ENCODE data around the gene RASSF8. TPM values are rescaled to one million over a fixed set of nuclear protein-coding genes. Genes with fewer than 3 reads are reported as not detected.
A peak's percentile ranks its signal among the peaks of the same experiment; 100 is the strongest.

RASSF8 gene
- total and polyA plus RNA-seq, 9 of the 15 experiments (the other 6 are each of a cell fraction or from before 2014, with no cell fraction given) = 0.01 to 0.36 (median 0.12) TPM; not detected in 1

DNA sequence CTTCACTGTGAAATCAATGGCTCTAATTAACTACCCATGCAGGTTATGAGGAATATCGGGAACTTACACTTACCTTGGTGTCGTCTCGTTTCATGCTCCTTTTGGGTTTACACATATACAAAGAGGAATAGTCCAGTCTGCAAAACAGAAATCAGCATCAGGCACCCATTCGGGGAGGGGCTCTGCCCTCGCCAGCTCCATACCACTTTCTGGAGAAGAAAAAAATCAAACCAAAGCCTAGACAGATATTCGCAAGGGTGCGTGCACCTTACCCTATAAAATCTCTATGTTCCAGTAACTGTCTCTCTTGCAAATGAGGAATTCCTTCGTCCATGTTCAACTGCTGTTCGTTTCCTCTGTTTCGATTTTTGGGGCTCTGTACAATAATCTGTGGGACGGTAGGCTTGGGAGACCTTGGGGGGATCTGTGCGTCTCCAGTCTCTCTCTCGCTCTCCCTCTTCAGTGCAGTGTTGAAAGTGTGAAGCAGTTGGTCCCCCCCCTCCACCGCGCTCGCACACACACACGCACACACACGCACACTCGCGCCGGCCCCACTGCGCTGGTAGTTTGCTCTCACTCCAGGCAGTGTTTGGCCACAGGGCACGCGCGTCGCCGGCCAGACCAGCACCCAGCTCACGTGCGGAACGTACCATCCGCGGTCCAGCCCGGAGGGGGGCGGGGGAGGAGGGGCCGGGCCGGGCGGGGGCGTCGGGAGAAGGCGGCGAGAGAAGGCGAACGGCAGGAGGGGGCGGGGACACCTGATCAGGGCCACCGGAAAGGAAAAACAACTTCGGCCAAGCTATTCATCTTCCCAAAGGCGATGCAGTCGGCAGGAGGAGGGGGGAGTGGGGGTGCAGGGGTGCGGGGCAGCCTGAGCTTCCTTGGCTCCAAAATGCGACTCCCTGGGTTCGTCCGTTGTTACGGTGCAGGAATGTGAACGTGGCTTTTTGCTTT is 166.2 kb downstream of the RASSF8 start, which contains the start of gene BHLHE41:
TSS of gene BHLHE41 (minus strand) at position 592 of the 954 bp plus-strand sequence. CDS start at position 334, 258 bp downstream.
- no peaks in the 10 kb centered on the region for H3K79me2 ChIP-seq (ENCODE audit: control insufficient read depth, insufficient read depth, low read length)
- no peak for ATAC-seq
- intact Hi-C loops (cut with micrococcal nuclease) = no loop called here
- in situ Hi-C loops (cut with MboI) = no loop called here
- H3K9me1 ChIP-seq (ENCODE audit: control insufficient read depth, insufficient read depth, low read length) = no peaks in the 10 kb centered on the region
- WGBS (ENCODE audit: insufficient coverage, low coverage, missing lambda C conversion rate) = 7% methylated on average over 18 of the region's 54 CpGs
- no peaks in the 10 kb centered on the region for H3K9me3 ChIP-seq (replicated peaks; ENCODE audit: control insufficient read depth, insufficient read depth, low read depth, low read length)
- FAIRE-seq = no peak
- no peak within 1 kb of the TSS for H2AFZ ChIP-seq (ENCODE audit: low read depth, low read length)
- ChIA-PET POLR2A (interaction anchor here (2.1 kb wide), 1 partner anchor 11 kb away, joined by 6 read pairs; no protein-coding TSS in a partner anchor), CTCF (ENCODE audit: low intra/inter-chr PET ratio) (no interaction called here)
- H3K4me3 ChIP-seq = no peak within 1 kb of the TSS; the same call in 1 of the 2 replicates
- no peaks in the 10 kb centered on the region for H3K36me3 ChIP-seq (ENCODE audit: control insufficient read depth, insufficient read depth, low read length)
- no peak within 1 kb of the TSS for H3K4me2 ChIP-seq (ENCODE audit: insufficient read depth, low read length)
- H3K27me3 ChIP-seq (ENCODE audit: control insufficient read depth in 2 of 2, insufficient read depth in 2 of 2, low read length in 2 of 2) = peaks cover 46 to 52% of the 10 kb centered on the region in 2 experiments
- no peaks in the 10 kb centered on the region; the same call in 1 of the 2 replicates for H4K20me1 ChIP-seq (replicated peaks; ENCODE audit: control insufficient read depth, insufficient read depth, low read length)
- peaks cover 0 to 25% of the 10 kb centered on the region in 2 experiments; a peak in 4 of 5 replicates for H3K4me1 ChIP-seq (replicated peaks in 1 of 2; ENCODE audit: control insufficient read depth in 2 of 2, insufficient read depth in 2 of 2, low read length in 2 of 2)
- TF ChIP-seq, protein P1, sequence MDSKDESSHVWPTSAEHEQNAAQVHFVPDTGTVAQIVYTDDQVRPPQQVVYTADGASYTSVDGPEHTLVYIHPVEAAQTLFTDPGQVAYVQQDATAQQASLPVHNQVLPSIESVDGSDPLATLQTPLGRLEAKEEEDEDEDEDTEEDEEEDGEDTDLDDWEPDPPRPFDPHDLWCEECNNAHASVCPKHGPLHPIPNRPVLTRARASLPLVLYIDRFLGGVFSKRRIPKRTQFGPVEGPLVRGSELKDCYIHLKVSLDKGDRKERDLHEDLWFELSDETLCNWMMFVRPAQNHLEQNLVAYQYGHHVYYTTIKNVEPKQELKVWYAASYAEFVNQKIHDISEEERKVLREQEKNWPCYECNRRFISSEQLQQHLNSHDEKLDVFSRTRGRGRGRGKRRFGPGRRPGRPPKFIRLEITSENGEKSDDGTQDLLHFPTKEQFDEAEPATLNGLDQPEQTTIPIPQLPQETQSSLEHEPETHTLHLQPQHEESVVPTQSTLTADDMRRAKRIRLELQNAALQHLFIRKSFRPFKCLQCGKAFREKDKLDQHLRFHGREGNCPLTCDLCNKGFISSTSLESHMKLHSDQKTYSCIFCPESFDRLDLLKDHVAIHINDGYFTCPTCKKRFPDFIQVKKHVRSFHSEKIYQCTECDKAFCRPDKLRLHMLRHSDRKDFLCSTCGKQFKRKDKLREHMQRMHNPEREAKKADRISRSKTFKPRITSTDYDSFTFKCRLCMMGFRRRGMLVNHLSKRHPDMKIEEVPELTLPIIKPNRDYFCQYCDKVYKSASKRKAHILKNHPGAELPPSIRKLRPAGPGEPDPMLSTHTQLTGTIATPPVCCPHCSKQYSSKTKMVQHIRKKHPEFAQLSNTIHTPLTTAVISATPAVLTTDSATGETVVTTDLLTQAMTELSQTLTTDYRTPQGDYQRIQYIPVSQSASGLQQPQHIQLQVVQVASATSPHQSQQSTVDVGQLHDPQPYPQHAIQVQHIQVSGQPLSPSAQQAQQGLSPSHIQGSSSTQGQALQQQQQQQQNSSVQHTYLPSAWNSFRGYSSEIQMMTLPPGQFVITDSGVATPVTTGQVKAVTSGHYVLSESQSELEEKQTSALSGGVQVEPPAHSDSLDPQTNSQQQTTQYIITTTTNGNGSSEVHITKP (IDR thresholded peaks at IDR 0.05; ENCODE audit: partially characterized antibody) = peak; percentile 71
- TF ChIP-seq CBFA2T2 (conservative IDR thresholded peaks at IDR 0.05) (no peak), ZNF143 (CRISPR knock-in tag; IDR thresholded peaks at IDR 0.05) (no peak), STAG1 (CRISPR knock-in tag; IDR thresholded peaks at IDR 0.05; ENCODE audit: borderline replicate concordance) (no peak), POLR2A (conservative IDR thresholded peaks at IDR 0.05) (no peak), EZH2 (IDR thresholded peaks at IDR 0.05; ENCODE audit: borderline replicate concordance, low read depth, low read length) (peak; percentile 100), LCOR (CRISPR knock-in tag; IDR thresholded peaks at IDR 0.05) (no peak), ZFP1 (CRISPR knock-in tag; IDR thresholded peaks at IDR 0.05) (no peak), ZNF57 (CRISPR knock-in tag; IDR thresholded peaks at IDR 0.05) (no peak), BHLHE40 (IDR thresholded peaks at IDR 0.05; ENCODE audit: low read length) (0 out of 2 replicates have a peak, but pooled peaks have one; percentile 31), NCOA4 (IDR thresholded peaks at IDR 0.05; ENCODE audit: partially characterized antibody) (no peak), KDM4B (IDR thresholded peaks at IDR 0.05; ENCODE audit: borderline replicate concordance in 2 of 2, low read depth in 1 of 2) (no peak)
- TF ChIP-seq, protein P2, sequence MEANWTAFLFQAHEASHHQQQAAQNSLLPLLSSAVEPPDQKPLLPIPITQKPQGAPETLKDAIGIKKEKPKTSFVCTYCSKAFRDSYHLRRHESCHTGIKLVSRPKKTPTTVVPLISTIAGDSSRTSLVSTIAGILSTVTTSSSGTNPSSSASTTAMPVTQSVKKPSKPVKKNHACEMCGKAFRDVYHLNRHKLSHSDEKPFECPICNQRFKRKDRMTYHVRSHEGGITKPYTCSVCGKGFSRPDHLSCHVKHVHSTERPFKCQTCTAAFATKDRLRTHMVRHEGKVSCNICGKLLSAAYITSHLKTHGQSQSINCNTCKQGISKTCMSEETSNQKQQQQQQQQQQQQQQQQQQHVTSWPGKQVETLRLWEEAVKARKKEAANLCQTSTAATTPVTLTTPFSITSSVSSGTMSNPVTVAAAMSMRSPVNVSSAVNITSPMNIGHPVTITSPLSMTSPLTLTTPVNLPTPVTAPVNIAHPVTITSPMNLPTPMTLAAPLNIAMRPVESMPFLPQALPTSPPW (CRISPR knock-in tag; IDR thresholded peaks at IDR 0.05) = peak; percentile 43
- TF ChIP-seq, protein P3, sequence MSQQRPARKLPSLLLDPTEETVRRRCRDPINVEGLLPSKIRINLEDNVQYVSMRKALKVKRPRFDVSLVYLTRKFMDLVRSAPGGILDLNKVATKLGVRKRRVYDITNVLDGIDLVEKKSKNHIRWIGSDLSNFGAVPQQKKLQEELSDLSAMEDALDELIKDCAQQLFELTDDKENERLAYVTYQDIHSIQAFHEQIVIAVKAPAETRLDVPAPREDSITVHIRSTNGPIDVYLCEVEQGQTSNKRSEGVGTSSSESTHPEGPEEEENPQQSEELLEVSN (IDR thresholded peaks at IDR 0.05; ENCODE audit: borderline replicate concordance in 1 of 2, extremely low read depth in 1 of 2, insufficient read depth in 1 of 2, insufficient read length in 1 of 2, low read depth in 1 of 2, low read length in 1 of 2, poor library complexity in 1 of 2, severe bottlenecking in 1 of 2) = peak in 1 of 2 experiments; percentile 28
- no TSS peak for BruUV-seq (replicated peaks)
- H3K27ac ChIP-seq (ENCODE audit: extremely low read depth, low read depth, low read length) = no peak within 1 kb of the TSS
- no peak within 1 kb of the TSS for H3K9ac ChIP-seq (ENCODE audit: insufficient read depth in 1 of 2, low read depth in 2 of 2, low read length in 2 of 2)
- DNase-seq (ENCODE audit: extremely low read depth in 1 of 4, low spot score in 3 of 4) = peak in 2 of 4 experiments; percentile 47 to 53
